Measurements from ENCODE around the gene BMPR1B. TPM values are rescaled to one million over a fixed set of nuclear protein-coding genes. Genes with fewer than 3 reads are reported as not detected.

Gene BMPR1B
- total and polyA plus RNA-seq, 9 of the 15 experiments (the other 6 are each of a cell fraction or from before 2014, with no cell fraction given) = 0.01 TPM; not detected in 8

DNA sequence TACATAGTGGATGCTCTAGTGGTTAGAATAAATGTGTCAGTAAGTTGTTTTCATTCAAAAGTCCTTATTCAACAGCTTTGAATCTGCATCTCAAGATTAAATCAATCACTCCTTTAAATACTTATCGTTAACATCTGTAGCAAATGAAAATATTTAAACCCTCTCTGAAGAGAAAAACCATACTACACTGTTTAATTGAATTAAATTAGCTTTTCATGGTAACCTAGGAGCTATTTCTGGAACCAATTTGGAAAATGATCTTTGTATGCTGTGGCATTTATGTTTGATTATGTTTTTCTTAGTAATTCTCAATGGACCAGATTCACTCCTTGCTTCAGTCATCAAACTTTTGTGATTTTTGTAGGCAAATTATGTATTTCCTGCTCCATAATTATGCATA lies 9.7 kb downstream of the BMPR1B start (continued):
- TF ChIP-seq ZNF830 (CRISPR knock-in tag; IDR thresholded peaks at IDR 0.05) (no peak), ZNF57 (CRISPR knock-in tag; IDR thresholded peaks at IDR 0.05) (no peak), MCM2 (IDR thresholded peaks at IDR 0.05; ENCODE audit: low read depth) (no peak)
- TF ChIP-seq, protein P1, sequence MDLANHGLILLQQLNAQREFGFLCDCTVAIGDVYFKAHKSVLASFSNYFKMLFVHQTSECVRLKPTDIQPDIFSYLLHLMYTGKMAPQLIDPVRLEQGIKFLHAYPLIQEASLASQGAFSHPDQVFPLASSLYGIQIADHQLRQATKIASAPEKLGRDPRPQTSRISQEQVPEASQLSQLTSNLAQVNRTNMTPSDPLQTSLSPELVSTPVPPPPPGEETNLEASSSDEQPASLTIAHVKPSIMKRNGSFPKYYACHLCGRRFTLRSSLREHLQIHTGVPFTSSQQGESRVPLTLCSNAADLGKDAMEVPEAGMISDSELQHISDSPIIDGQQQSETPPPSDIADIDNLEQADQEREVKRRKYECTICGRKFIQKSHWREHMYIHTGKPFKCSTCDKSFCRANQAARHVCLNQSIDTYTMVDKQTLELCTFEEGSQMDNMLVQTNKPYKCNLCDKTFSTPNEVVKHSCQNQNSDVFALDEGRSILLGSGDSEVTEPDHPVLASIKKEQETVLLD (IDR thresholded peaks at IDR 0.05) = no peak

DNA sequence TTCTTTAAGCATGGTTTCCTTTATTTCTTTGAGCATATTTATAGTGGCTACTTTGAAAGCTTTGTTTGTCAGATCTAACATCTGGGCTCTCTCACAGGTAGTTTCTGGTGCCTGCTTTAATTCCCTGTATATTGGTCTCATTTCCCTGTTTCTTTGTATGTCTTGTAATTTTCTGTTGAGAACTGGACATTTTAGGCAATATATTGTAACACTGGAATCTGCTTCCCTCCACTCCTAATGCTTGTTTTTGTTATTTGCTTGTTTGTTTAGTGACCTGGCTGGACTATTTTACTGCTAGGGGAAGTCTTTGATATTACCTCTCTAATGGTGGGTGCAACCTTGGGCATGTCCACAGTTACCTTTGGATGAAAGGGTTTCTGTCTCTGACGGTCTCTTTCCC lies 25.0 kb downstream of the BMPR1B start:
- CTCF ChIA-PET (ENCODE audit: low intra/inter-chr PET ratio) = no interaction called here
- Histone ChIP-seq H3K9me1 (ENCODE audit: control insufficient read depth, insufficient read depth, low read length) (no peaks in the 10 kb centered on the region), H3K36me3 (ENCODE audit: control insufficient read depth, insufficient read depth, low read length) (no peaks in the 10 kb centered on the region), H3K4me2 (ENCODE audit: insufficient read depth, low read length) (no peak overlapping the region), H3K9me3 (replicated peaks; ENCODE audit: control insufficient read depth, insufficient read depth, low read depth, low read length) (no peaks in the 10 kb centered on the region), H2AFZ (ENCODE audit: low read depth, low read length) (no peak overlapping the region), H3K4me3 (no peak overlapping the region), H4K20me1 (replicated peaks; ENCODE audit: control insufficient read depth, insufficient read depth, low read length) (no peaks in the 10 kb centered on the region), H3K27ac (ENCODE audit: extremely low read depth, low read depth, low read length) (no peak overlapping the region), H3K27me3 (ENCODE audit: control insufficient read depth in 2 of 2, insufficient read depth in 2 of 2, low read length in 2 of 2) (no peaks in the 10 kb centered on the region), H3K4me1 (replicated peaks in 1 of 2; ENCODE audit: control insufficient read depth in 2 of 2, insufficient read depth in 2 of 2, low read length in 2 of 2) (no peaks in the 10 kb centered on the region), H3K9ac (ENCODE audit: insufficient read depth in 1 of 2, low read depth in 2 of 2, low read length in 2 of 2) (no peak overlapping the region), H3K79me2 (ENCODE audit: control insufficient read depth, insufficient read depth, low read length) (no peaks in the 10 kb centered on the region)
- 0% methylated on average over 1 of the region's 1 CpG for WGBS (ENCODE audit: insufficient coverage, low coverage, missing lambda C conversion rate)
- ATAC-seq (no peak), DNase-seq (ENCODE audit: extremely low read depth in 1 of 4, low spot score in 3 of 4) (no peak), FAIRE-seq (no peak)
- POLR2A ChIA-PET = interaction anchor here (0.6 kb wide), 1 partner anchor 409 kb away, joined by 3 read pairs; no protein-coding TSS in a partner anchor
- intact Hi-C loops (cut with micrococcal nuclease) (no loop called here), in situ Hi-C loops (cut with MboI) (no loop called here)
- no TSS peak for BruUV-seq (replicated peaks)
- TF ChIP-seq ZKSCAN3 (CRISPR knock-in tag; IDR thresholded peaks at IDR 0.05) = no peak
- TF ChIP-seq SIRT6 (IDR thresholded peaks at IDR 0.05; ENCODE audit: low read depth, low read length) = no peak
- TF ChIP-seq ZNF695 (CRISPR knock-in tag; IDR thresholded peaks at IDR 0.05) = no peak
- TF ChIP-seq, protein P2, sequence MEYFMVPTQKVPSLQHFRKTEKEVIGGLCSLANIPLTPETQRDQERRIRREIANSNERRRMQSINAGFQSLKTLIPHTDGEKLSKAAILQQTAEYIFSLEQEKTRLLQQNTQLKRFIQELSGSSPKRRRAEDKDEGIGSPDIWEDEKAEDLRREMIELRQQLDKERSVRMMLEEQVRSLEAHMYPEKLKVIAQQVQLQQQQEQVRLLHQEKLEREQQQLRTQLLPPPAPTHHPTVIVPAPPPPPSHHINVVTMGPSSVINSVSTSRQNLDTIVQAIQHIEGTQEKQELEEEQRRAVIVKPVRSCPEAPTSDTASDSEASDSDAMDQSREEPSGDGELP (CRISPR knock-in tag; IDR thresholded peaks at IDR 0.05; ENCODE audit: borderline replicate concordance) = no peak
- TF ChIP-seq, protein P3, sequence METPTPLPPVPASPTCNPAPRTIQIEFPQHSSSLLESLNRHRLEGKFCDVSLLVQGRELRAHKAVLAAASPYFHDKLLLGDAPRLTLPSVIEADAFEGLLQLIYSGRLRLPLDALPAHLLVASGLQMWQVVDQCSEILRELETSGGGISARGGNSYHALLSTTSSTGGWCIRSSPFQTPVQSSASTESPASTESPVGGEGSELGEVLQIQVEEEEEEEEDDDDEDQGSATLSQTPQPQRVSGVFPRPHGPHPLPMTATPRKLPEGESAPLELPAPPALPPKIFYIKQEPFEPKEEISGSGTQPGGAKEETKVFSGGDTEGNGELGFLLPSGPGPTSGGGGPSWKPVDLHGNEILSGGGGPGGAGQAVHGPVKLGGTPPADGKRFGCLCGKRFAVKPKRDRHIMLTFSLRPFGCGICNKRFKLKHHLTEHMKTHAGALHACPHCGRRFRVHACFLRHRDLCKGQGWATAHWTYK (CRISPR knock-in tag; IDR thresholded peaks at IDR 0.05) = no peak
- TF ChIP-seq, protein P4, sequence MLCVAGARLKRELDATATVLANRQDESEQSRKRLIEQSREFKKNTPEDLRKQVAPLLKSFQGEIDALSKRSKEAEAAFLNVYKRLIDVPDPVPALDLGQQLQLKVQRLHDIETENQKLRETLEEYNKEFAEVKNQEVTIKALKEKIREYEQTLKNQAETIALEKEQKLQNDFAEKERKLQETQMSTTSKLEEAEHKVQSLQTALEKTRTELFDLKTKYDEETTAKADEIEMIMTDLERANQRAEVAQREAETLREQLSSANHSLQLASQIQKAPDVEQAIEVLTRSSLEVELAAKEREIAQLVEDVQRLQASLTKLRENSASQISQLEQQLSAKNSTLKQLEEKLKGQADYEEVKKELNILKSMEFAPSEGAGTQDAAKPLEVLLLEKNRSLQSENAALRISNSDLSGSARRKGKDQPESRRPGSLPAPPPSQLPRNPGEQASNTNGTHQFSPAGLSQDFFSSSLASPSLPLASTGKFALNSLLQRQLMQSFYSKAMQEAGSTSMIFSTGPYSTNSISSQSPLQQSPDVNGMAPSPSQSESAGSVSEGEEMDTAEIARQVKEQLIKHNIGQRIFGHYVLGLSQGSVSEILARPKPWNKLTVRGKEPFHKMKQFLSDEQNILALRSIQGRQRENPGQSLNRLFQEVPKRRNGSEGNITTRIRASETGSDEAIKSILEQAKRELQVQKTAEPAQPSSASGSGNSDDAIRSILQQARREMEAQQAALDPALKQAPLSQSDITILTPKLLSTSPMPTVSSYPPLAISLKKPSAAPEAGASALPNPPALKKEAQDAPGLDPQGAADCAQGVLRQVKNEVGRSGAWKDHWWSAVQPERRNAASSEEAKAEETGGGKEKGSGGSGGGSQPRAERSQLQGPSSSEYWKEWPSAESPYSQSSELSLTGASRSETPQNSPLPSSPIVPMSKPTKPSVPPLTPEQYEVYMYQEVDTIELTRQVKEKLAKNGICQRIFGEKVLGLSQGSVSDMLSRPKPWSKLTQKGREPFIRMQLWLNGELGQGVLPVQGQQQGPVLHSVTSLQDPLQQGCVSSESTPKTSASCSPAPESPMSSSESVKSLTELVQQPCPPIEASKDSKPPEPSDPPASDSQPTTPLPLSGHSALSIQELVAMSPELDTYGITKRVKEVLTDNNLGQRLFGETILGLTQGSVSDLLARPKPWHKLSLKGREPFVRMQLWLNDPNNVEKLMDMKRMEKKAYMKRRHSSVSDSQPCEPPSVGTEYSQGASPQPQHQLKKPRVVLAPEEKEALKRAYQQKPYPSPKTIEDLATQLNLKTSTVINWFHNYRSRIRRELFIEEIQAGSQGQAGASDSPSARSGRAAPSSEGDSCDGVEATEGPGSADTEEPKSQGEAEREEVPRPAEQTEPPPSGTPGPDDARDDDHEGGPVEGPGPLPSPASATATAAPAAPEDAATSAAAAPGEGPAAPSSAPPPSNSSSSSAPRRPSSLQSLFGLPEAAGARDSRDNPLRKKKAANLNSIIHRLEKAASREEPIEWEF (CRISPR knock-in tag; IDR thresholded peaks at IDR 0.05) = no peak
- no peak for TF ChIP-seq PPARD (CRISPR knock-in tag; IDR thresholded peaks at IDR 0.05)
